Ishikawa (cell line): Measurements from ENCODE around the gene CAMK2D.

Experiments
- CREB1 ChIP-seq: IDR thresholded peaks from 2 replicates; pipeline ENCODE4 v1.6.1; 2012; ENCODE audit warnings: low read depth
- MAX ChIP-seq: IDR thresholded peaks from 2 replicates; pipeline ENCODE4 v1.6.1; 2012
- RAD21 ChIP-seq: IDR thresholded peaks from 2 replicates; pipeline ENCODE4 v1.6.1; 2012; ENCODE audit warnings: low read depth

DNA sequence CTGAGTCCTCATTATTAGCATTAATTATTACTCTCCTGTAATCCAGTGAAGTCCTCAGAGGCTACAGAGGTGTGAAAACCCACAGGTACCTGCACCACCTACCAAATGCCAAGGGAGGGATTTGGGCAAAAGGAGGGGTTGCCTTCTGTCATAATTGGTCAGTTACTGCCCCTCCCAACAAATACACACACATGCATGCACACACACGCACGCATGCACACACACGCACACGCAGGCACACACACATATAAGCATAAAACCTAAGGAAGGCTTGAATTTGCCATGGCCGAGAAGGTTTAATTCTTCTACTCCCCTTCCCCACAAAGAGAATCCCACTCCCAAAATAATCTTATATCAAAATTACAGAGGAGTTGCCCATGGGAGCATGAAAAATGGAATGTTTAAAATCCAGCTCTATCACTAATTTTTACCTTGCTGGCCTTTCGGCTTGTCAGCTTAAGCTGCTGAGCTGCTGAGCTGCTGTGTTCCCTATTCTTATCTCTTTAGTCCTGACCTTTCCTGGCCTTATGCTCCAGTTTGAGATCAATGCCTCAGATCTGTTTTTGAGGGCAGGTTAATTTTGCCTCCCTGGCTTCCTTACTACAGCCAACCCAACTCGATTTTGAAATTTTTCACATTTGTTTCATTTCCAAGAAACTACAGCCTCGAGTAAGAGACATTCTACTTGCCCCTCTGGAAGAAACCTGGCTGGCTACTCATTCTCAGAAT, 95.0 kb downstream of the CAMK2D start:
- no peak for TF ChIP-seq RAD21
- no peak for TF ChIP-seq MAX
- no peak for TF ChIP-seq CREB1
